ENCODE results near the gene RNF44. TPM values are rescaled to one million over a fixed set of nuclear protein-coding genes. Genes with fewer than 3 reads are reported as not detected.

RNF44 gene
- total RNA-seq, 3 donors from 2014 or later (not counting 1 experiment from before 2014, with no cell fraction given) = 297 to 394 (median 359) TPM

- H3K27me3 Mint-ChIP-seq (ENCODE audit: low read depth in 2 of 2) = no peaks in the 10 kb centered on the region
- DNase-seq (no peak), ATAC-seq (no peak)
- H3K4me1 Mint-ChIP-seq = peaks cover 24 to 33% of the 10 kb centered on the region in 2 donors
- TF ChIP-seq CTCF (IDR thresholded peaks at IDR 0.05) = no peak
- 86% methylated on average over 12 of the region's 13 CpGs for WGBS (ENCODE audit: insufficient coverage)
- no peak overlapping the region for H3K4me3 Mint-ChIP-seq
- peaks cover 45% of the 10 kb centered on the region for H3K4me1 ChIP-seq (ENCODE audit: control insufficient read depth, insufficient read depth, low read length)
- H3K36me3 ChIP-seq (ENCODE audit: control insufficient read depth, insufficient read depth, low read length) = no peaks in the 10 kb centered on the region
- intact Hi-C loops (cut with micrococcal nuclease) = no loop called here
- no peak overlapping the region for H3K4me3 ChIP-seq (ENCODE audit: low read length)
- no peaks in the 10 kb centered on the region for H3K9me3 ChIP-seq (ENCODE audit: control insufficient read depth, insufficient read depth, low read length)
- no peak overlapping the region for H3K27ac ChIP-seq (ENCODE audit: low read length)
- no peaks in the 10 kb centered on the region for H3K9me3 Mint-ChIP-seq
- H3K36me3 Mint-ChIP-seq = no peaks in the 10 kb centered on the region
- H3K27ac Mint-ChIP-seq = no peak overlapping the region
- H3K27me3 ChIP-seq (ENCODE audit: control insufficient read depth, insufficient read depth, low read length) = no peaks in the 10 kb centered on the region
Measured at GRCh38 chr5:176545737-176546509, 8.7 kb upstream of the RNF44 start.

GRCh38 chr5:176545388-176545736, 8.2 kb upstream of the RNF44 start:
- Mint-ChIP-seq H3K27me3 (ENCODE audit: low read depth in 2 of 2) (no peaks in the 10 kb centered on the region), H3K9me3 (no peaks in the 10 kb centered on the region), H3K4me1 (peaks cover 24 to 33% of the 10 kb centered on the region in 2 donors), H3K4me3 (peak overlapping the region; percentile 90), H3K27ac (peak overlapping the region in 1 of 2 donors; percentile 89), H3K36me3 (no peaks in the 10 kb centered on the region)
- DNase-seq (no peak), ATAC-seq (no peak)
- no peaks in the 10 kb centered on the region for H3K9me3 ChIP-seq (ENCODE audit: control insufficient read depth, insufficient read depth, low read length)
- WGBS (ENCODE audit: insufficient coverage) = 100% methylated on average over 6 of the region's 6 CpGs
- intact Hi-C loops (cut with micrococcal nuclease) = no loop called here
- no peak overlapping the region for H3K4me3 ChIP-seq (ENCODE audit: low read length)
- H3K4me1 ChIP-seq (ENCODE audit: control insufficient read depth, insufficient read depth, low read length) = peaks cover 45% of the 10 kb centered on the region
- no peak for TF ChIP-seq CTCF (IDR thresholded peaks at IDR 0.05)
- H3K36me3 ChIP-seq (ENCODE audit: control insufficient read depth, insufficient read depth, low read length) = no peaks in the 10 kb centered on the region
- H3K27ac ChIP-seq (ENCODE audit: low read length) = no peak overlapping the region
- H3K27me3 ChIP-seq (ENCODE audit: control insufficient read depth, insufficient read depth, low read length) = no peaks in the 10 kb centered on the region

- Mint-ChIP-seq H3K27ac (peak overlapping the region; percentile 87 to 89), H3K27me3 (ENCODE audit: low read depth in 2 of 2) (no peaks in the 10 kb centered on the region), H3K9me3 (no peaks in the 10 kb centered on the region), H3K36me3 (no peaks in the 10 kb centered on the region), H3K4me3 (peak overlapping the region; percentile 90), H3K4me1 (peaks cover 40 to 48% of the 10 kb centered on the region in 2 donors)
- Histone ChIP-seq H3K27me3 (ENCODE audit: control insufficient read depth, insufficient read depth, low read length) (no peaks in the 10 kb centered on the region), H3K36me3 (ENCODE audit: control insufficient read depth, insufficient read depth, low read length) (no peaks in the 10 kb centered on the region), H3K9me3 (ENCODE audit: control insufficient read depth, insufficient read depth, low read length) (no peaks in the 10 kb centered on the region), H3K4me1 (ENCODE audit: control insufficient read depth, insufficient read depth, low read length) (peaks cover 57% of the 10 kb centered on the region), H3K27ac (ENCODE audit: low read length) (peak overlapping the region; percentile 84), H3K4me3 (ENCODE audit: low read length) (peak overlapping the region; percentile 47)
- WGBS (ENCODE audit: insufficient coverage) = under 1% methylated on average over 63 of the region's 63 CpGs
- DNase-seq (peak; percentile 66 to 87), ATAC-seq (peak; percentile 67 to 83 (median 70))
- intact Hi-C loops (cut with micrococcal nuclease) = loop anchor here (1.0 kb wide), 1 partner anchor 8 kb away; no protein-coding TSS in a partner anchor
- no peak for TF ChIP-seq CTCF (IDR thresholded peaks at IDR 0.05)
Measured at GRCh38 chr5:176543428-176544182, 6.4 kb upstream of the RNF44 start.

Data from natural killer cell (primary cell).